Endodermal cell (in vitro differentiated cells): Measurements from ENCODE around the gene MISP. TPM values are rescaled to one million over a fixed set of nuclear protein-coding genes. Genes with fewer than 3 reads are reported as not detected.
A peak's percentile ranks its signal among the peaks of the same experiment; 100 is the strongest.
"Not testable (repeated sequence)": the region's sequence is repeated elsewhere in the genome, so short reads cannot be mapped to it uniquely, and the experiment has no call there.

Source experiments
- DNase-seq: peaks from one replicate; pipeline ENCODE4 v3.0.0-alpha.2; 2017
- H3K27ac ChIP-seq: 2 replicates; pipeline ENCODE4 v1.5.1; 2013; ENCODE audit warnings: mild to moderate bottlenecking, low read depth, low read length, moderate library complexity
- H3K27me3 ChIP-seq: 2 replicates; pipeline ENCODE4 v1.6.1; 2013; ENCODE audit warnings: mild to moderate bottlenecking, low read length, moderate library complexity; ENCODE audit not compliant: insufficient read depth, control insufficient read depth, poor library complexity, severe bottlenecking
- H3K36me3 ChIP-seq: 2 replicates; pipeline ENCODE4 v1.7.0; 2013; ENCODE audit warnings: mild to moderate bottlenecking, low read length, moderate library complexity; ENCODE audit not compliant: control insufficient read depth, insufficient read depth
- H3K4me1 ChIP-seq: one replicate; pipeline ENCODE4 v1.7.0; 2013; ENCODE audit warnings: low read length; ENCODE audit not compliant: control insufficient read depth, insufficient read depth
- H3K4me3 ChIP-seq: 2 replicates; pipeline ENCODE4 v1.5.1; 2013; ENCODE audit warnings: mild to moderate bottlenecking, low read length, moderate library complexity
- H3K9ac ChIP-seq: 2 replicates; pipeline ENCODE4 v1.6.1; 2013; ENCODE audit warnings: mild to moderate bottlenecking, low read length, moderate library complexity; ENCODE audit not compliant: poor library complexity, severe bottlenecking; ENCODE audit errors: extremely low read depth
- H3K9me3 ChIP-seq: 2 replicates; pipeline ENCODE4 v1.6.1; 2013; ENCODE audit warnings: mild to moderate bottlenecking, low read length, moderate library complexity; ENCODE audit not compliant: control insufficient read depth
- H3K27ac Mint-ChIP-seq: 2 replicates; pipeline ENCODE4 v1.8.0; 2020; ENCODE audit warnings: mixed read lengths
- H3K27me3 Mint-ChIP-seq: 2 replicates; pipeline ENCODE4 v1.8.0; 2021; ENCODE audit warnings: mild to moderate bottlenecking, mixed read lengths; ENCODE audit not compliant: insufficient read depth
- H3K36me3 Mint-ChIP-seq: 2 replicates; pipeline ENCODE4 v1.8.0; 2020; ENCODE audit warnings: low read depth, mixed read lengths
- H3K4me1 Mint-ChIP-seq: 2 replicates; pipeline ENCODE4 v1.8.0; 2020; ENCODE audit warnings: mixed read lengths
- H3K4me3 Mint-ChIP-seq: 2 replicates; pipeline ENCODE4 v1.8.0; 2020; ENCODE audit warnings: mild to moderate bottlenecking, moderate library complexity, mixed read lengths
- H3K9me3 Mint-ChIP-seq: 2 replicates; pipeline ENCODE4 v1.8.0; 2020; ENCODE audit warnings: mild to moderate bottlenecking, mixed read lengths
- CTCF ChIP-seq: fragments of 200-600 bp; sonication (generic); conservative IDR thresholded peaks from 2 replicates; pipeline ENCODE4 v1.5.0; 2021; ENCODE audit warnings: antibody characterized with exemption, mild to moderate bottlenecking
- WGBS, 2 experiments: methylation state at CpG; one replicate each; pipeline versions ENCODE4 v1.1.5 to v1.1.7; 2013; ENCODE audit warnings: missing lambda C conversion rate in 2 of 2, mixed read lengths in 1 of 2; ENCODE audit not compliant: insufficient coverage in 1 of 2, insufficient read length in 1 of 2; 5-methylcytosine and 5-hydroxymethylcytosine counted together
- total RNA-seq, 2 donors: library from RNA; stranded (reverse); fragmentation: NEBNext Ultra II Directional in 1 of 2; extraction: Animal tissue kit (Norgen Biotek cat#: 25700) in 1 of 2; gene quantifications; 2 replicates in 1 of 2; 3 replicates in 1 of 2; pipeline ENCODE4 v1.2.1, GENCODE V29; 2021

Gene MISP
- total RNA-seq, 2 donors from 2014 or later, result 0.11 TPM; not detected in 1

DNA sequence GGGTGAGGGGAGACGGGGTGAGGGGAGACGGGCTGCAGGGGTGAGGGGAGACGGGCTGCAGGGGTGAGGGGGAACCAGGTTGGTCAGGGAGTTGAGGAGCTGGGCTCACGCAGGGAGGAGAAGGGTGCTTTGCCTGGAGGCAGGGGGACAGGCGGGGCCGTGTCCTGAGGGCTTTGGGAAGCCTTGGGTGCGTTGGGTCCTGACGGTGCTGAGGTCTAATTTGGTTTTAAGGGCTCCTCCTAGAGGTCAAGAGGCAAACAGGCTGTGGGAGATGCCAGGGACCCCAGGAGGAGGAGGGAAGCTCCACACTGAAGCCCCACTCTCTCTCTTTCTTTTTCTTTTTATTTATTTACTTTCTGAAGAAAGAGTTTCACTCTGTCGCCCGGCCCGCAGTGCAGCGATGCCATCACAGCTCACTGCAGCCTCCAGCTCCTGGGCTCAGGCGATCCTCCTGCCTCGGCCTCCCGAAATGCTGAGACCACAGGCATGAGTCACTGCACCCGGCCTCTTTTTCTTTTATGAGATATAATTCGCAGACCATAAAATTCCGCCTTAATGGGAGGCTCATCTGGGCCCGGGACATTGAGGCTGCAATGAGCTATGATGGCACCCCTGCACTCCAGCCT is 9.3 kb upstream of the MISP start:
- H3K27ac Mint-ChIP-seq, result no peak overlapping the region
- no peak overlapping the region for H3K4me3 Mint-ChIP-seq
- peaks cover 26% of the 10 kb centered on the region for H3K9me3 Mint-ChIP-seq
- Histone ChIP-seq H3K4me1 (no peaks in the 10 kb centered on the region), H3K4me3 (no peak overlapping the region), H3K9ac (no peak overlapping the region), H3K27me3 (no peaks in the 10 kb centered on the region), H3K27ac (no peak overlapping the region), H3K36me3 (no peaks in the 10 kb centered on the region), H3K9me3 (no peaks in the 10 kb centered on the region)
- peaks cover 3% of the 10 kb centered on the region for H3K36me3 Mint-ChIP-seq
- 81% methylated on average over 8 to 16 of the region's 19 CpGs for WGBS, 2 experiments
- no peaks in the 10 kb centered on the region for H3K4me1 Mint-ChIP-seq
- peak; percentile 71 for TF ChIP-seq CTCF
- DNase-seq, result peak; percentile 83
- no peaks in the 10 kb centered on the region for H3K27me3 Mint-ChIP-seq

DNA sequence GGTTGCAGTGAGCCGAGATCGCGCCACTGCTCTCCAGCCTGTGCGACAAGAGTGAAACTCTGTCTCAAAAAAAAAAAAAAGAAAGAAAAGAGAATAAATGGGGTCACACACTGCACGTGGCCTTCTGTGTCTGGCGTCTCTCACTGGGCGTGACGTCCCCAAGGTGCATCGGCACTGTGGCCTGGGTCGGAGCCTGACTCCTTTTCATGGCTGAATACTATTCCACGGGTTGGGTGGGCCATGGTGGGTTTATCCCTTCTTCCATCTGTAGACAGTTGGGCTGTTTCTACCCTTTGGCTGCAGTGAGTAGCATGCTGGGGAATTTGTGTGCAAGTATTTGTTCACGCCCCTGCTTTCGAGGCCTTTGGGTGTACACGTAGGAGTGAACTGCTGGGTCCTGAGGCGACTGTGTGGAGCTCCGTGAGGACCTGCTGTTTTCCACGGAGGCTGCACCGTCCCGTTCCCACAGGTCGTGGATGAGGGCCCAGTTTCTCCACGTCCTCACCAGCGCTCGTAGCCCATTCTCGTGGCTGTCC is 8.3 kb upstream of the MISP start:
- no peaks in the 10 kb centered on the region for H3K27me3 Mint-ChIP-seq
- peaks cover 3% of the 10 kb centered on the region for H3K36me3 Mint-ChIP-seq
- TF ChIP-seq CTCF, result no peak
- H3K4me3 Mint-ChIP-seq, result no peak overlapping the region
- Histone ChIP-seq H3K4me3 (no peak overlapping the region), H3K27me3 (no peaks in the 10 kb centered on the region), H3K27ac (no peak overlapping the region), H3K4me1 (no peaks in the 10 kb centered on the region), H3K9ac (no peak overlapping the region), H3K9me3 (no peaks in the 10 kb centered on the region), H3K36me3 (no peaks in the 10 kb centered on the region)
- no peak for DNase-seq
- no peaks in the 10 kb centered on the region for H3K4me1 Mint-ChIP-seq
- H3K27ac Mint-ChIP-seq, result no peak overlapping the region
- H3K9me3 Mint-ChIP-seq, result peaks cover 28% of the 10 kb centered on the region
- 92 to 95% methylated on average over 21 to 24 of the region's 24 CpGs for WGBS, 2 experiments

DNA sequence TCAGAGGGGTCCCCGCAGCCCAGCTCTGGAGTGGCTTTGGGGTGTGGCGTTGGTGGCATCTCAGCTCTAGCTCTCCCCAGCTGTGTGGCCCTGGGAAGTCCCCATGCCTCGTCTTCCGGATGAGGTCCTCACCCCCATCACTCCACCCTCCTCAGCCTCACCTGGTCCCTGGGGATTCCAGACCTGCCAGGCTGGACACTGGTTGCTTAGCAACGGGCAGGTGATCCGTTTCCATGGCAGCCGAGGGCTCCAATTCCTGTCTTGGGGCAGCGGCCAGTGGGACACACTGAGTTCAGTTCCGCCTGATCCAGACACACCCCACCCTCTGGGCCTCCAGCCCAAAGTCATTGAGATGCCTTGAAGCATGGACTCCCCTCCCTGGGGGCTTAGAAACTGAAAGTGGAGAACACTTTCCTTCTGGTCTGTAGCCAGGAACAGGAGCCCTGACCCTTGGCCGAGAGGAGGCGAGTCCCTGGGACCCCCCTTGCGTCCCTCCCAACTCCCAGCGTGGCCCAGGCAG is 7.7 kb upstream of the MISP start:
- H3K27ac Mint-ChIP-seq, result no peak overlapping the region
- no peak for TF ChIP-seq CTCF

GRCh38 chr19:745138-745537 is 5.8 kb upstream of the MISP start:
- not testable (repeated sequence) for H3K27me3 Mint-ChIP-seq, H3K27me3 ChIP-seq, H3K4me1 ChIP-seq, H3K36me3 ChIP-seq, H3K4me3 Mint-ChIP-seq, H3K4me1 Mint-ChIP-seq, H3K36me3 Mint-ChIP-seq, DNase-seq, H3K9me3 ChIP-seq, H3K27ac ChIP-seq, H3K9ac ChIP-seq, H3K27ac Mint-ChIP-seq, H3K4me3 ChIP-seq
- WGBS, 2 experiments, result 91 to 93% methylated on average over 4 to 7 of the region's 7 CpGs
- peaks cover 33% of the 10 kb centered on the region for H3K9me3 Mint-ChIP-seq

More for the DNA sequence above, 7.7 kb upstream of the MISP start:
- Mint-ChIP-seq H3K4me3 (no peak overlapping the region), H3K36me3 (peaks cover 3% of the 10 kb centered on the region), H3K4me1 (no peaks in the 10 kb centered on the region), H3K27me3 (no peaks in the 10 kb centered on the region), H3K9me3 (peaks cover 32% of the 10 kb centered on the region)
- Histone ChIP-seq H3K9me3 (no peaks in the 10 kb centered on the region), H3K27me3 (no peaks in the 10 kb centered on the region), H3K9ac (no peak overlapping the region), H3K27ac (no peak overlapping the region), H3K36me3 (no peaks in the 10 kb centered on the region), H3K4me1 (no peaks in the 10 kb centered on the region), H3K4me3 (no peak overlapping the region)
- peak; percentile 67 for DNase-seq
- 86 to 88% methylated on average over 8 to 13 of the region's 13 CpGs for WGBS, 2 experiments
